HL-60 (cell line): Measurements from ENCODE around the gene HNRNPA2B1.
A peak's percentile ranks its signal among the peaks of the same experiment; 100 is the strongest.

Source experiments
- DNase-seq, 2 experiments: peaks; one replicate each; pipeline ENCODE4 v3.0.0-alpha.2; 2010 to 2020; ENCODE audit warnings: low read depth in 1 of 2, low spot score in 1 of 2
- H3K27ac ChIP-seq: fragments of 250-450 bp; sonication (Bioruptor Pico); replicated peaks from 2 replicates; pipeline ENCODE4 v1.5.1; 2020; ENCODE audit warnings: mild to moderate bottlenecking, moderate library complexity
- H3K27me3 ChIP-seq: fragments of 250-450 bp; sonication (Bioruptor Pico); 2 replicates; pipeline ENCODE4 v1.5.1; 2021; ENCODE audit warnings: mild to moderate bottlenecking, moderate library complexity; ENCODE audit not compliant: insufficient read depth, poor library complexity, severe bottlenecking
- H3K4me3 ChIP-seq: replicated peaks from 2 replicates; pipeline ENCODE4 v1.5.1; 2011; ENCODE audit warnings: mild to moderate bottlenecking, control low read depth, low read length; ENCODE audit not compliant: insufficient read depth
- CTCF ChIP-seq: IDR thresholded peaks from one replicate; pipeline ENCODE4 v1.5.1; 2011; ENCODE audit warnings: low read length, control low read depth, inconsistent platforms; ENCODE audit not compliant: insufficient read depth
- GABPA ChIP-seq: IDR thresholded peaks from 2 replicates; pipeline ENCODE4 v1.6.1; 2012; ENCODE audit warnings: low read depth
- POLR2AphosphoS5 ChIP-seq: IDR thresholded peaks from 2 replicates; pipeline ENCODE4 v1.6.1; 2012; ENCODE audit warnings: low read depth
- SPI1 ChIP-seq: IDR thresholded peaks from 2 replicates; pipeline ENCODE4 v1.6.1; 2012; ENCODE audit warnings: low read depth, mild to moderate bottlenecking, borderline replicate concordance
- long read RNA-seq: library from polyadenylated mRNA; unstranded; transcript quantifications from one replicate; pipeline ENCODE4 v2.0.0, GENCODE V29; 2020
- TF ChIP-seq, protein P1 (sequence below): IDR thresholded peaks from 2 replicates; pipeline ENCODE4 v1.6.1; 2012; ENCODE audit warnings: low read depth; ENCODE audit not compliant: insufficient replicate concordance

HNRNPA2B1 gene
- long read RNA-seq, transcript HNRNPA2B1-202 (11 exons, 1,711 nt): major isoform, 243 of 458 reads
- long read RNA-seq, transcript HNRNPA2B1-201 (12 exons, 3,664 nt): minor isoform, 89 of 458 reads
- long read RNA-seq, transcript HNRNPA2B1-203 (13 exons, 1,724 nt): minor isoform, 10 of 458 reads
- long read RNA-seq, partial matches to known transcripts: 29 of 458 reads
- long read RNA-seq, other reads (novel, unspliced or antisense): 87 of 458 reads

DNA sequence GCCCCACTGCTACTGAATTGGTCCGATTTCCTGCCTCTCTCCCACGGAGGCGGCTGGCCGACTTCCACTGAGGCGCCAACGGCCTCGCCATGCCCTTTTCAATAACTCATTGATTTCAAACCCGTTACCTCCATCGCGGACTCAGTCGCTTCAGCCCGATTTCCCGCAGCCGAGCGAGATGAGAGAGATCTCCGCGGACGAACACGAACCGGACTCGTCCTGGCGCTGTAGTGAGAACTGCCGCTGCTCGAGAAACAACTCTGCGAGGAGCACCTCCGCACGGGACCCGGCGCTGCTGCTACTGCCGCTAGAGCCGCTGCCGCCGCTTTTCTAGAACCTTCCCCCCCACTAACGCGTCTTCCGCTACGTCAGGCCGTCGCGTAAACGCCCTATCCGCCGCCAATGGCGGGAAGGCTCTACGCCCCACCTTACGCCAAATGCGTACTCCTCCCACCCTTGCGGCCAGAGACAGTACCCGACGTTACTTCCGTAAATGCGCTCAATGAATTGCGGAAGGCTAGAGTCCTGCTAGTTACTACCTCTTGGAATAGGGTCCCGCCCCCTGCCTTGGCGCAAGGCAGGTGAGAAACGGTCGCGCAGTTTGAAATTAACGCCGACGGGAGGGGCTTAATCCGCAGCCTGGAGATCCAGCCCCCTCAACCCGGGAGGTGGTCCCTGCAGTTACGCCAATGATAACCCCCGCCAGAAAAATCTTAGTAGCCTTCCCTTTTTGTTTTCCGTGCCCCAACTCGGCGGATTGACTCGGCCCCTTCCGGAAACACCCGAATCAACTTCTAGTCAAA, at the start of gene HNRNPA2B1:
TSS of gene HNRNPA2B1 (minus strand) at position 303 of the 803 bp plus-strand sequence. CDS start at position 134, 169 bp downstream.
- peak; percentile 98 for DNase-seq
- peak within 1 kb of the TSS; percentile 77 for H3K4me3 ChIP-seq
- TF ChIP-seq POLR2AphosphoS5: peak; percentile 99
- TF ChIP-seq, protein P1, sequence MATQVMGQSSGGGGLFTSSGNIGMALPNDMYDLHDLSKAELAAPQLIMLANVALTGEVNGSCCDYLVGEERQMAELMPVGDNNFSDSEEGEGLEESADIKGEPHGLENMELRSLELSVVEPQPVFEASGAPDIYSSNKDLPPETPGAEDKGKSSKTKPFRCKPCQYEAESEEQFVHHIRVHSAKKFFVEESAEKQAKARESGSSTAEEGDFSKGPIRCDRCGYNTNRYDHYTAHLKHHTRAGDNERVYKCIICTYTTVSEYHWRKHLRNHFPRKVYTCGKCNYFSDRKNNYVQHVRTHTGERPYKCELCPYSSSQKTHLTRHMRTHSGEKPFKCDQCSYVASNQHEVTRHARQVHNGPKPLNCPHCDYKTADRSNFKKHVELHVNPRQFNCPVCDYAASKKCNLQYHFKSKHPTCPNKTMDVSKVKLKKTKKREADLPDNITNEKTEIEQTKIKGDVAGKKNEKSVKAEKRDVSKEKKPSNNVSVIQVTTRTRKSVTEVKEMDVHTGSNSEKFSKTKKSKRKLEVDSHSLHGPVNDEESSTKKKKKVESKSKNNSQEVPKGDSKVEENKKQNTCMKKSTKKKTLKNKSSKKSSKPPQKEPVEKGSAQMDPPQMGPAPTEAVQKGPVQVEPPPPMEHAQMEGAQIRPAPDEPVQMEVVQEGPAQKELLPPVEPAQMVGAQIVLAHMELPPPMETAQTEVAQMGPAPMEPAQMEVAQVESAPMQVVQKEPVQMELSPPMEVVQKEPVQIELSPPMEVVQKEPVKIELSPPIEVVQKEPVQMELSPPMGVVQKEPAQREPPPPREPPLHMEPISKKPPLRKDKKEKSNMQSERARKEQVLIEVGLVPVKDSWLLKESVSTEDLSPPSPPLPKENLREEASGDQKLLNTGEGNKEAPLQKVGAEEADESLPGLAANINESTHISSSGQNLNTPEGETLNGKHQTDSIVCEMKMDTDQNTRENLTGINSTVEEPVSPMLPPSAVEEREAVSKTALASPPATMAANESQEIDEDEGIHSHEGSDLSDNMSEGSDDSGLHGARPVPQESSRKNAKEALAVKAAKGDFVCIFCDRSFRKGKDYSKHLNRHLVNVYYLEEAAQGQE: peak; percentile 81
- no peak for TF ChIP-seq SPI1
- TF ChIP-seq CTCF: no peak
- peak; percentile 29; the same call in 1 of the 2 replicates for TF ChIP-seq GABPA

DNA sequence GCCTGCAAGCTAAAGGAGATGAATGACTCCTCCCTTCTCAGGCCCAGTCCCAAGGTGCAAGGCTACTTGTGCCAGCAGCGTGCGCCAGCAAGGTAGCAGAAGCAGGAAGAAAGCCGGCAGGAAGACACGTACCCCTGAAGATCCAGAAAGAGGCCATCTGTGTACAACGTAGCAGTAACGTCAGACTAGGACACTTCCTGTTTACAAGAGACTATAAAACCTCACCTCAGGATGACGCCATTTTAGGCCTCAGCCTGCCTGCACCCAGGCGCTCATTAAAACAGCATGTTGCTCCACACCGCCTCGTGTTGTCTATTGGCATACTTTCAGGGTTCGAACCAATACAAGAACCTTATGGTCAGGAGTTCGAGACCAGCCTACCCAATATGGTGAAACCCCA, 49.7 kb upstream of the HNRNPA2B1 start:
- no peak for TF ChIP-seq SPI1
- TF ChIP-seq, protein P1: no peak
- no peak for TF ChIP-seq GABPA
- TF ChIP-seq CTCF: no peak
- TF ChIP-seq POLR2AphosphoS5: no peak
- no peak overlapping the region for H3K4me3 ChIP-seq
- H3K27me3 ChIP-seq: no peaks in the 10 kb centered on the region
- H3K27ac ChIP-seq: no peak overlapping the region
- peak in 1 of 2 experiments; percentile 13 for DNase-seq

More for the DNA sequence above, at the start of gene HNRNPA2B1:
- H3K27me3 ChIP-seq: no peaks in the 10 kb centered on the region
- H3K27ac ChIP-seq: peak within 1 kb of the TSS; percentile 100

DNA sequence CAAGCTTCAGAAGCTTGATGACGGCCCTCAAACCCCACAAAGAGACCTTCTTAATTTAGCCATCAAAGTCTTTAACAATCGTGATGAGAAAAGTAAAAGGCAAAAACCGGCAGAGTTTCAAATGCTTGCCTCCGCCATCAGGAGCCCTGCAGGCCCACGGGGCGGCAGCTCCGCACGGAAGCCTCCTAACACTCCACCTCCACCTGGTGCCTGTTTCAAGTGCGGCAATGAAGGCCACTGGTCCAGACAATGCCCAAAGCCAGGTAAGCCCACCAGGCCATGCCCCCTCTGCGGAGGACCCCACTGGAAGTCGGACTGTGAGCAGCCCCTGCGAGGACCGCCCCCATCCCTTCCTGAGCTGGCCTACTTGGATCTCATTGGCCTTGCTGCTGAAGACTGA, 44.6 kb upstream of the HNRNPA2B1 start:
- no peak overlapping the region for H3K4me3 ChIP-seq
- no peaks in the 10 kb centered on the region for H3K27me3 ChIP-seq
- no peak overlapping the region for H3K27ac ChIP-seq
- DNase-seq: no peak
- TF ChIP-seq, protein P1: no peak
- TF ChIP-seq POLR2AphosphoS5: no peak
- TF ChIP-seq GABPA: no peak
- TF ChIP-seq CTCF: no peak
- TF ChIP-seq SPI1: no peak
